Activated T-helper 1 cell treated with anti-CD3 and anti-CD28 coated beads, Interleukin-2, amount 50 U/mL, for 16 hours (primary cell): ENCODE results near the gene AMPH.
"Not testable (repeated sequence)": the region's sequence is repeated elsewhere in the genome, so short reads cannot be mapped to it uniquely, and the experiment has no call there.

Experiments
- DNase-seq, 2 donors: peaks; one replicate each; pipeline ENCODE4 v3.0.0-alpha.2; 2020; ENCODE audit warnings: low read depth in 1 of 2, low spot score in 1 of 2

The AMPH gene

DNA sequence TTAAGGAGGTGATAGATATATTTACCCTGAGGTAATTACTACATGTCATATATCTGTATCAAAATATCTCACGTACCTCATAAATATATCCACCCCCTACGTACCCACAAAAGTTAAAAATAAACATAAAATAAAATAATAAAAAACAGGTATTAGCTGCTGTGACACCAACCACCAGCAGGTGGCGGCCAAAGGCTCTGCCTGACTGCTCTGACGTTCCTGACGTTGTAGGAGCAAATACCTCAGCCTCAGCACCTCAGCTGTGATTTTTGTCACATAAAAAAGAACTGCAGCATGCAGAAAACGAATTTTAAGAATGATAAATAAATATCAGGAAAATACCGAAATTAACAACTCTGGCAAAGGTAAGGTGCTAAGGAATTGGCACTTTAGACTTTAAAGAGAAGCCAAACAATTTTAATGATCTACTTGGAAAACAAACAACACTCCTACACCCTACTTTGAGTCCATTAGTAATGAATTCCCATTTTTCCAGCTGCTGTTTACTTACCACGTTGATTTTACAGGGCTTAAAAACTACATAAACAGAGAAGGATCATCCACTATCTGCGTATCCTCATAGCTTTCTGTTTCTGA is 232.3 kb downstream of the AMPH start:
- peak; percentile 25 to 27 for DNase-seq

GRCh38 chr7:38396852-38397251 is 234.3 kb downstream of the AMPH start:
- DNase-seq, result no peak

DNA sequence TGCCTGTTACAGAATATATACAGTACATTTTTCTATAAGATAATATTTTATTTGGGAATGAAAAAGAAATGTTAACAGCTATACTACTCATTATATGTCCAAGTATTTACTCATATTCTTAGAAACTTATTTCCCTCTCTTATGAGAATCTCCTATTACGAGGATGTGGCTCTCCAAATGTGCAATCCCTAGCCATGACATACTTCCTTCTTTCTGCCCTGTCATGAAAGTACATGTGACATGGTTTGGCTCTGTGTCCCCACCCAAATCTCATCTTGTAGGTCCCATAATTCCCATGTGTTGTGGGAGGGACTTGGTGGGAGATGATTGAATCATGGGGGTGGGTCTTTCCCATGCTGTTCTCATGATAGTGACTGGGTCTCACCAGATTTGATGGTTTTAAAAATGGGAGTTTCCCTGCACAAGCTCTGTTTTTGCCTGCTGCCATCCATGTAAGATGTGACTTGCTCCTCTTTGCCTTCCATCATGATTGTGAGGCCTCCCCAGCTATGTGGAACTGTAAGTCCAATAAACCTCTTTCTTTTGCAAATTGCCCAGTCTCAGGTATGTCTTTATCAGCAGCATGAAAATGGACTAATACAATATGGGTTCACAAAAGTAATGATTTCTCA is 235.1 kb downstream of the AMPH start:
- DNase-seq, result not testable (repeated sequence)

- no peak for DNase-seq
Observed at GRCh38 chr7:38394660-38395059, 236.5 kb downstream of the AMPH start.

DNA sequence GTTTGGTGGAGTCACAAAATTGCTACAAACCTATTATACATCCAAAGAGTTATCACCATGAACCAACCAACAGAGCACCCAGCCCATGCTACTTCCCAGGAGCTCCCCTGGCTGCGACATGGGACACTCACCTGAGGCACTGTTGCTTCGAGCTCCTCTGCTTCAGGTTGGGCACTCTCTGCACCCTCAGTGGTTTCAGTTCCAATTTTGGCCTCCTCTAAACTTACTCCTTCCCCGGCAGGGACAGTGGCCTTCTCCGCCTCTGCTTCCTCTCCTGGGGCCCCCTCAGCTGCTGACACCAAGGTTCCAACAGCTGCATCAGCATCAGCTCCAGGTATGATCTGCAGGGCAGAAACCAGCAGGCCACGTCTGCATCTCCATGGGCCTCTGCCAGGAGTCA is 237.3 kb downstream of the AMPH start:
- no peak for DNase-seq

DNA sequence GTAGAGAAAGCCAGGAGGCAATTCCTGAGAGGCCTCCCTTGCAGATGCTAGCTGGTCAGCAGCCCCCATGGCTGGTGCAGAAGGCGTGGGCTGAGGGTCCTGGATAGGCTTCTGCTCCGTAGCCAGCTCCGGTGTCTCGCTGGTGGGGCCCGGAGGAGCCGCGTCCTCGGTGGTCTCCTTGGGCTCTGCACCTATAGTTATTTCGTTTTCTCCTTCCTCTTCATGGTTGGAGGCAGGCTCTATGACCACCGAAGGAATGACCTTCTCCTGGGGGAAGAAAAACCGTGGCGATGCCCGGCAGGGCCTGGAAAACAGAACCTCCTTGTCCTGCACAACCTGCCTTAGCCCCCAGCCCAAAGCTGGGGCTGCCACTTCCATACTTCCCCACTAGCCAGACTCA is 239.4 kb downstream of the AMPH start:
- DNase-seq, result no peak

GRCh38 chr7:38385682-38386081 is 245.5 kb downstream of the AMPH start:
- DNase-seq, result no peak

DNA sequence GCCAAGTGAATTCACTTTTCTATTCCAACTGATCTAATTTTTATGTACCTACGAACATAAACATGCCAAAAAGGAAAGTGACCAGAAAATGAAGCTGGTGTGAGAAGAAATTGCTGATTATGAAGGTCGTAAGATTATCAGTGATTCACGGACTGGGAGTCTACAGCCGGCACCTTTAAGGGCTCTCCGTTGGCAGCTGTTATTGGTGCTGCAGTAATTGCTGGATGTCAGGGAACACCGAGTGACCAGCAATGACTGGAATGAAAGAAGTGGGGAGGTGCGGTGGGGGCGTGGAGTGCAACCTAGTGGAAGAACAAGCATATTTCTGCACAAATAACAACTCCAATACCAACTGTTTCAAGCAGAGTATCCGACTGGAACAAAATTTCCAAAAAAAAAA is 247.9 kb downstream of the AMPH start:
- DNase-seq, result no peak

DNA sequence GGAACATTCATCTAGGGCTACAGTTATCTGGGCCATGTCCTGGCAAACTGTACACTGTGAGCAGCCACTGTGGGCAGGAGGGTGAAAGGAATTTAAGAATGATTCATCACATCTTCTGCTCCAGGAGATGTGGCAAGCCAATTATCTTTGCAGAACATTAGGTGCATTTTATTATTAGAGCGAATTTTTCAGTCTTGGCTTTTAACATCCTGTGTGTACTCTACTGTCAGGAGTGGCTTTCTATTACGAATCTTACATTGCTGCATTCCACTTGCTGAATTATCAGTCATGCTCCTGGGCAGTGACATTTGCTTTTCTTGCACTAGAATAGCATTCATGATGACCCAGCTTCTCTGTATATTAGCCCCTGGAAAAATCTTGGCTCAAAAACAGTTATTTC is 248.5 kb downstream of the AMPH start:
- no peak for DNase-seq

GRCh38 chr7:38375453-38375852 is 255.7 kb downstream of the AMPH start:
- no peak for DNase-seq

DNA sequence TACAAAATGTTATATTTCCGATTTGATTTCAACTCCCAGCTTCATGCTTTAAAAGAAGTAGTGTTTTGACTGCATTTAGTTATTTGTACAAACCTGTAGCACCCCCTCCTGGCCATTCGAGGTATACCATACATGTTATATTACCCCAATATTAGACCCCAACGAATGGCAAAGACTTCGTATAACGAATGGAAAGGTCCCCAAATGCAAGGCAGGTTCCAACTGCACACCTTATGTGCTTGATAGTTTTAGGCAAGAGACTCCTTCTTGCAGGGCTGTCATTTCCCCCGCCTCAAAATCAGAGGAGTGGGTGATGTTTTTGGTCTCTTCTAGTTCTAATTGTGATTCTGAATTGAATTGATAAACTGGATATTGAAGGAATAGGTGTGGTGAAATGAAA is 256.7 kb downstream of the AMPH start:
- DNase-seq, result no peak

DNA sequence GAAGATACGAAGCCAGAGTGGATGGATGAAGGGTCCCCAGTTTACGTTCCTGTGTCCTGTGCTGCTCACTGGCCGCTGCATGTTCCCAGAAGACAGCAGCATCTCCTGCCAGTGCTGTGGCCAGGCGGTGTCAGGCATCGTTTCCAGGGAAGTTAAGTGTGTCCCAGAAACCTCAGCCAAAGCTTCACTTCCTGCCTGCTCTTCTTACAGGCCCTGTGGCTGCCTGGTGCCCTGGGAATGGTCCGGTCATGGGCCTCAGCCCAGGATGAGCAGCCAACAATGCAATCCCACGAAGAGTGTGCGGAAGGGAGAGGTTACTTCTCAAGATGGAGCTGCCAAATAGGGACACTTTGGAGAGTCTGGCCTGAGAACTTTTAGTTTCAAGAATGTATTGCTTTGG is 258.0 kb downstream of the AMPH start:
- DNase-seq, result no peak

- DNase-seq, result no peak
Observed at GRCh38 chr7:38372290-38372689, 258.9 kb downstream of the AMPH start.

DNA sequence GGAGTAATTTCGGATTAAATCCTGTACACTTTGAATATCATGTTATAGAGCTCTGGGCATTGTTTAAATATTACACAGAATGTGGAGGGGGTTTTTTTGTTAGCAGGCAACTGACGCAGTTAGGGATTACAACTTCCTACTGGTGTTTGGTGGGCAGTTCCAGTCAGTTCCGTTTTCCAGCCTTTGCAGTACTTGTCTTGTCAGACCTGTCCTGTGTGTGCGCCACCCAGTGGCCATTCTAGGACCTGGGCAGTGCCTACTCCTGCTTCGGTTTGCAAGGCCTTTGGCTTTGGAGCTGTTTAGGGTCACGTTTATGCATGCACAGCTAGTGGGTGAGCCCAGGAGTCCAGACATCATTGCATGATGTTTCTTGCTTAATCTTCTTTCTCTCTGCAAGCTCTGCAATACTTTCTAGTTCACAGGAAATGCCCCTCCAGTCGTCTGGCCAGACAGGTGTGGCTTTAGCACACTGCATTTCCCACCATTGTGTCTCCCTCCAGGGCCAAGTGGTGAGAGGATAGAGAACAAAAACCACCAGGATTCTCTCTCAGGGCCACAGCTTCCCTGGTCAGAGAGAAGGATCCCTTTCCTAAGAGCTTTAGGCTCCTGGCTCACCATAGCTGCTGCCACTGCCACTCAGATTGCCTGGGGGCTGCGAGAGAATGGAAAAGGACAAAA is 261.2 kb downstream of the AMPH start:
- peak; percentile 40 to 66 for DNase-seq

DNA sequence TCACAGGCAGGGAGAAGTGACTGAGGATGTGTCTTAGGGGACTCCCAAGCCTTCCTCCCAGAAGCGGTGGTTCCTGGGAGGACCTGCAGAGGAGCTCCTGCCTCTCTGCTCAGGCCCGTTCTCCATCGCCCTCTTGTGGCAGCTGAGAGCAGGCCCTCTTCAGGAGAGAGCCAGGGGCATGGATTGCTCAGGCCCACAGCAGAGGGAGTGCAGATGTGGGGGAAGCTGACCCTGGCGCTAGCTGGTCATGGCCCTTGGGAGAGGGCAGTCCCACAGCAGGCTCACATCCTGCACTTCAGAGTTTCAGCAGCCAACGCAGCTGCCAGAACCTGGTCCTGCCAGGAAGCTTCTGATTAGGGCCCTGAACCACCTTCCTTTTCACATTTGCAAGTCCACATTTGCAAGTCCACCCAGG is 263.0 kb downstream of the AMPH start:
- DNase-seq, result peak; percentile 44 to 56

GRCh38 chr7:38367301-38367890 is 263.8 kb downstream of the AMPH start:
- DNase-seq, result no peak

DNA sequence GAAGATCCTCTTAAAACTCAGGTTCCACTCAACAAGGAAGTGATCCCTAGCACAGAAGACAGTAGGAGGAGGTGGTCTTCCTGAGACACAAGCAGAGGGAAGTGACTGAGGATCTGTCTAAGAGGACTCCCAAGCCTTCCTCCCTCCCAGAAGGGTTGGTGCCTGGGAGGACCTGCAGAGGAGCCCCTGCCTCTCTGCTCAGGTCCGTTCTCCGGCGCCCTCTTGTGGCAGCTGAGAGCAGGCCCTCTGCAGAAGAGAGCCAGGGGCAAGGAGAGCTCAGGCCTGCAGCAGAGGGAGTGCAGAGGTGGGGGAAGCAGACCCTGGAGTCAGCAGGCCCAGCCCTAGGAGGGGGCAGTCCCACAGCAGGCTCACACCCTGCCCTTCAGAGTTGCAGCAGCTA is 267.8 kb downstream of the AMPH start:
- DNase-seq, result peak; percentile 49 to 59

- DNase-seq, result not testable (repeated sequence)
Observed at GRCh38 chr7:38362611-38363237, 268.4 kb downstream of the AMPH start.

DNA sequence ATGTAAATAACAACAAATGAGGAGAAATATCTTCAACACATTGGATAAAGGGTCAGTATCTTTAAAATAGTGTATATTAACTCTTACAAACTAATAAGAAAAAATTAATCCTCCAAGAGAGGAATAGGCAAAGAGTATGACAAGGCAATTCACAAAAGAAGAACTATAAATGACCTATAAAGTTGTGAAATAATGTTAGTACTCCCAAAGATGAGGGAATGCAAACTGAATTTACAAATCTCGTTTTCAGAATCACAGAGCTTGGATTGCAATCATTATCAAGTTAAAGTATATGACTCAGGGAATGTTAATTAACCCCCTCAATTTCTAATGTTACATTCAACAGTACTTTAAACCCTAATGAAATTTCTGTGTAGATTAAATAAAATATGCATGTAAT is 270.4 kb downstream of the AMPH start:
- DNase-seq, result no peak

DNA sequence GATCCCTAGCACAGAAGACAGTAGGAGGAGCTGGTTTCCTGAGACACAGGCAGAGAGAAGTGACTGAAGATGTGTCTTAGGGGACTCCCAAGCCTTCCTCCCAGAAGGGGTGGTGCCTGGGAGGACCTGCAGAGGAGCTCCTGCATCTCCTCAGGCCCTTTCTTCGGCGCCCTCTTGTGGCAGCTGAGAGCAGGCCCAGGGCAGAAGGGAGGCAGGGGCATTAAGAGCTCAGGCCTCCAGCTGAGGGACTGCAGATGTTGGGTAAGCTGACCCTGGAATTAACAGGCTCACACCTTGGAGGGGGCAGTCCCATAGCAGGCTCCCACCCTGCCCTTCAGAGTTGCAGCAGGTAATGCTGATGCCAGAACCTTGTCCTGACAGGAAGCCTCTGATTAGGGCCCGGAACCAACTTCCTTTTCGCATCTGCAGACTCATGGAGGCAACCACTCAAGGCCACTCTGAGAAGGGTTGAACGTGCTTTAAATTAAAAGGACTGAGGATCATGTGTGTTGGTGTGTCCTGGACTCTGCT is 272.0 kb downstream of the AMPH start:
- peak; percentile 48 to 57 for DNase-seq

DNA sequence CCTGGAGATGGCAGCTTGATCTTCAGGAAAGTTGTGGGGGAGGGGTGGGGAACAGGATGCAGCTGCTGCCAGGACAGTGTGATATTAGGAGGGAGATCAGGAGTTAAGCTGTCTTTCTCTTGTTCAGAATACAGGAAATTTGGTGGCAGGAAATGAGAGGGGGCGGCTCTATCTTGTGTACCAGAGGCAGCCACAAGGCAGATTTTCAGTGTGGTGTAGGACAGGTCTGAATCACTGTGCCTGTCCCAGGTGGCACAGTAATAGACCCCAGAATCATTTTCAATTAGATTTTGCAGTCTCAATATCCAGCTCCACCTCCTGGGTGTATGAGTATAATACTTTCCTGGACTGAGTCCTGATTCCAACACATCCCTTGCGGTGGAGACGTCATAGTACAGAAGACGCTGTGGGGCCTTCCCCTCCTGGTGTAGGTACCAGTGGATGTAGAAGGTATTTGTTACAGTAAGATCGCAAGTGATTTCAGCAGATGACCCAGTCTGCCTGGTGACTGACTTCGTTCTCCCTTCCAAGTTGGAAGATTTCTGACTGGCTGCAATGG is 272.8 kb downstream of the AMPH start:
- DNase-seq, result not testable (repeated sequence)
